ENCODE data around the gene NOD1. TPM values are rescaled to one million over a fixed set of nuclear protein-coding genes. Genes with fewer than 3 reads are reported as not detected.

NOD1 gene
- polyA plus RNA-seq, 2 of the 4 experiments (the other 2 are of a cell fraction) = 4.8 to 6.5 TPM

DNA sequence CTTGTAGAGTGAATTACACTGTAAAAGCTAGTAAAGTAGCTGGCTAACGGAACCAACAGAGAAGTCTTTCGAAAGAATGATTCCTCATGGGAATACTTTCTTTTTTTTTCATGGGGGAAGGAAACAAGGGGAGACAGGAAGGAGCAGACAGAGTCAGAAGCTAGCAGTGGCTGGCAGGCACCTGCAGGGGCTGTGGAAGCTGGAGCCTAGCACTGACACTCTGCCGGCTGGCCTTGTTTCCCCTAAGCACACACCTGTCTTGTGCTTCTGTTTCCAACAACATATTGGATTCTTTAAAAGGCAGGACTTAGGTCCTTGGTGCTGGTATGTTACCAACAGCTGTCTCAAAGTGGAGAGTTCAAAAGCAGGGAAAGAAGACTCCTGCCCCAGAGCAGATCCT is 24.7 kb downstream of the NOD1 start:
- ChIA-PET CTCF (interaction anchor here (1.0 to 1.8 kb wide), 3 partner anchors 15 to 178 kb away, joined by 3 to 4 read pairs (median 4); no protein-coding TSS in a partner anchor), POLR2A (no interaction called here)
- H3K4me2 ChIP-seq = no peak overlapping the region
- no peak for TF ChIP-seq EHMT2 (IDR thresholded peaks at IDR 0.05; ENCODE audit: low read depth)
- ATAC-seq (no peak), FAIRE-seq (no peak), DNase-seq (ENCODE audit: low read depth in 1 of 2, low spot score in 1 of 2) (no peak)
- no peaks in the 10 kb centered on the region for H3K9me3 ChIP-seq
- H3K27ac ChIP-seq = no peak overlapping the region
- WGBS (ENCODE audit: missing lambda C conversion rate) = 89% methylated on average over 3 of the region's 3 CpGs
- no peak overlapping the region for H3K4me3 ChIP-seq
- peaks cover 18% of the 10 kb centered on the region for H3K4me1 ChIP-seq

DNA sequence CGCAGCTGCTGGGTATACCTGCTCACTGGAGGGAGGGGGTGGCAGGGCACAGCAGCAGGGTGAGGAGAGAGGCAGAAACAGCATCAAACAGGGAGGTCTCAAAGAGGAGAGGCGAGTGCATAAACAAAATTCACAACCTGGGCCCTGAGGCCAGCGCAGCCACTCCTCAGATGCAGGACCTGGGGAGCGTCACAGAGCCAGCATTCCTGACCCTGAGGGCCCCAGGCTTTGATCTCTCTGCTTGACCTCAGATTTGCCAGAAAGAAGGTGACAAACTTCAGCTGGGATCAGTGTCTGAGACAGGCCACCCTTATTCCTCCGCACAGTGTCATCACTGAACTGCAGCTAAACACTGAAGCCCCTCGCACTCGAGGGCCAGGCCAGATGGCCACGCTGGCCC is 25.6 kb downstream of the NOD1 start:
- no peak for DNase-seq (ENCODE audit: low read depth in 1 of 2, low spot score in 1 of 2)
- POLR2A ChIA-PET = no interaction called here
- Histone ChIP-seq H3K4me3 (no peak overlapping the region), H3K9me3 (no peaks in the 10 kb centered on the region), H3K4me2 (no peak overlapping the region), H3K4me1 (peaks cover 9% of the 10 kb centered on the region), H3K27ac (no peak overlapping the region)
- TF ChIP-seq CHD4 (IDR thresholded peaks at IDR 0.05; ENCODE audit: borderline replicate concordance) (no peak), TFCP2L1 (CRISPR knock-in tag; IDR thresholded peaks at IDR 0.05) (no peak), EHF (CRISPR knock-in tag; IDR thresholded peaks at IDR 0.05) (no peak)
- TF ChIP-seq, protein P1, sequence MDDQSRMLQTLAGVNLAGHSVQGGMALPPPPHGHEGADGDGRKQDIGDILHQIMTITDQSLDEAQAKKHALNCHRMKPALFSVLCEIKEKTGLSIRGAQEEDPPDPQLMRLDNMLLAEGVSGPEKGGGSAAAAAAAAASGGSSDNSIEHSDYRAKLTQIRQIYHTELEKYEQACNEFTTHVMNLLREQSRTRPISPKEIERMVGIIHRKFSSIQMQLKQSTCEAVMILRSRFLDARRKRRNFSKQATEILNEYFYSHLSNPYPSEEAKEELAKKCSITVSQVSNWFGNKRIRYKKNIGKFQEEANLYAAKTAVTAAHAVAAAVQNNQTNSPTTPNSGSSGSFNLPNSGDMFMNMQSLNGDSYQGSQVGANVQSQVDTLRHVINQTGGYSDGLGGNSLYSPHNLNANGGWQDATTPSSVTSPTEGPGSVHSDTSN (IDR thresholded peaks at IDR 0.05) = no peak
- no peak for FAIRE-seq
- 94% methylated on average over 8 of the region's 8 CpGs for WGBS (ENCODE audit: missing lambda C conversion rate)
- CTCF ChIA-PET = interaction anchor here (1.0 to 1.8 kb wide), 5 partner anchors 8 to 177 kb away, joined by 3 to 4 read pairs (median 3); partner anchors contain the start of gene NOD1
- ATAC-seq = no peak

DNA sequence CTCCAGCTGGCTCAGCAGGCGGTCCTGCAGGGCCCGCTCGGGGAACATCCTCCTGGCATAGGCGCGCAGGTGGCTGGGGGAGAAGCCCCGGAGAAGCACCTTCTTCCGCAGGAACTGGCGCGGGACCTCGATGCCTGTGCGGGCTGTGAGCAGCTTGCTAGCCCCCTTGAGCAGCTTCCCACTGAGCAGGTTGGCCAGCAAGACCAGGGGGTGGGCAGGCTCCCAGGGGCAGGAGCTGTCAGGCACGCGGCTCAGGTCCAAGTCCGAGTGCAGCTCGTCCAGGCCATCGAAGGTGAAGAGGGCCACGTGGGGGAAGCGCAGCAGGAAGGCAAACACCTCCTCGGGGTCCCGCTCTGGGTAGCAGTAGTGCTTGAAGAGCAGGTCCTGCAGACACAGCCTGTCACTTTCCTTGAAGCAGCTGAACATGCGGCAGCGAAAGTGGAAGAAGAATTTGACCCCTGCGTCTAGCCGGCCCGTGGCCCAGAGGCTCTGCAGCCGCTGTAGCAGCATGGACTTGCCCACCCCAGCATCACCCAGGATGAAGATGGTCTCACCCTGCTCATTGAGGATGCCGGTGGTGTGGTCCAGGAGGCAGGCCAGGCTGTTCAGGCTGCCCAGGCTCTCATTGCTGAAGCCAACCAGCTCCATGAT is 26.2 kb downstream of the NOD1 start:
- WGBS (ENCODE audit: missing lambda C conversion rate) = 91% methylated on average over 22 of the region's 27 CpGs

DNA sequence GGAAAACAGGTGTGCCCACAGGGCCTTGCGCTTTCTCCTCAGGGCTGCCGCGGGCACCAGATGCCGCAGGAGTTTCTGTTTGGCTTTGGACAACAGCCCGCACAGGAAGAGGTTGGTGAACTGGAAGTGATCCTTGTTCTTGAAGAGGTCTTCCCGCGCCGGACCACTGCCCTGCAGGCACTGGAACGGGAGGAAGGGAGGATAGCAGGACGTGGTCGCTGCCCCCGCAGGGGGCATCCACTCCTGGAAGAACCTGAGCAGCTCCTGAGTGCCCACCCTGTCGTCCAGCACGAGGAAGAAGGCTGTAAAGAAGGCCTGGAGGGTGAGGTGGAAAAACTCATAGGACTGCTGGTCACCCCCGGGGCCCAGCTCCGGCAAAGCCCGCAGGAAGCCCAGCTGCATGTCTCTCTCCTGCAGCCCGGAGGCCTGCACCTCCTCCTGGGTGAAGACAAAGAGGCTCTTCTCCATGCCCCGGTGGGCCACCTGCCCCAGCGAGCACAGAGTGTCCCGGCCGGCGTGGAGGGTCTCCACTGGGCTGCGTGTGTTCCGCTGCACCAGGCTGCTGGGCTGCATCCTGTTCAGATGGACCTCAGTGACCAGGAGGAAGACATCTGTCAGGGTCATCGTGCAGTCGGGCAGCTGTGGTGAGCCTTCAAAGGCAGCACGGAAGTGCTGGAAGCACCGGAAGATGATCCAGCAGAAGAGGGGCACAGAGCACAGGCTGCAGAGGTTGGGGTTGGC is 26.9 kb downstream of the NOD1 start:
- H3K4me1 ChIP-seq = peaks cover 4% of the 10 kb centered on the region; the same call in 1 of the 3 replicates
- FAIRE-seq (no peak), ATAC-seq (no peak), DNase-seq (ENCODE audit: low read depth in 1 of 2, low spot score in 1 of 2) (no peak)
- no peak for TF ChIP-seq RCOR1 (IDR thresholded peaks at IDR 0.05; ENCODE audit: low read depth, low read length)
- TF ChIP-seq JUNB (IDR thresholded peaks at IDR 0.05) = no peak
- no peak for TF ChIP-seq FOSL2 (IDR thresholded peaks at IDR 0.05)
- no peak for TF ChIP-seq FOSL2 (CRISPR knock-in tag; IDR thresholded peaks at IDR 0.05)
- no peak for TF ChIP-seq TFCP2L1 (CRISPR knock-in tag; IDR thresholded peaks at IDR 0.05)
- no peak for TF ChIP-seq POLR2A (IDR thresholded peaks at IDR 0.05; ENCODE audit: low read length)
- TF ChIP-seq, protein P2, sequence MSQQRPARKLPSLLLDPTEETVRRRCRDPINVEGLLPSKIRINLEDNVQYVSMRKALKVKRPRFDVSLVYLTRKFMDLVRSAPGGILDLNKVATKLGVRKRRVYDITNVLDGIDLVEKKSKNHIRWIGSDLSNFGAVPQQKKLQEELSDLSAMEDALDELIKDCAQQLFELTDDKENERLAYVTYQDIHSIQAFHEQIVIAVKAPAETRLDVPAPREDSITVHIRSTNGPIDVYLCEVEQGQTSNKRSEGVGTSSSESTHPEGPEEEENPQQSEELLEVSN (IDR thresholded peaks at IDR 0.05; ENCODE audit: borderline replicate concordance, low read depth) = no peak
- no peak for TF ChIP-seq CHD4 (IDR thresholded peaks at IDR 0.05; ENCODE audit: borderline replicate concordance)
- TF ChIP-seq, protein P1 (IDR thresholded peaks at IDR 0.05) = no peak
- TF ChIP-seq, protein P3, sequence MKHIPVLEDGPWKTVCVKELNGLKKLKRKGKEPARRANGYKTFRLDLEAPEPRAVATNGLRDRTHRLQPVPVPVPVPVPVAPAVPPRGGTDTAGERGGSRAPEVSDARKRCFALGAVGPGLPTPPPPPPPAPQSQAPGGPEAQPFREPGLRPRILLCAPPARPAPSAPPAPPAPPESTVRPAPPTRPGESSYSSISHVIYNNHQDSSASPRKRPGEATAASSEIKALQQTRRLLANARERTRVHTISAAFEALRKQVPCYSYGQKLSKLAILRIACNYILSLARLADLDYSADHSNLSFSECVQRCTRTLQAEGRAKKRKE (CRISPR knock-in tag; IDR thresholded peaks at IDR 0.05; ENCODE audit: low read depth) = no peak
- no peak for TF ChIP-seq RNF2 (IDR thresholded peaks at IDR 0.05; ENCODE audit: borderline replicate concordance, low read depth)
- TF ChIP-seq ESRRA (IDR thresholded peaks at IDR 0.05; ENCODE audit: borderline replicate concordance, low read length) = no peak
- 92% methylated on average over 28 of the region's 29 CpGs for WGBS (ENCODE audit: missing lambda C conversion rate)
- CTCF ChIA-PET = interaction anchor here (1.3 to 2.5 kb wide), 3 partner anchors 9 to 27 kb away, joined by 3 to 7 read pairs (median 3); partner anchors contain the start of gene NOD1
- H3K27ac ChIP-seq = no peak overlapping the region
- H3K9me3 ChIP-seq = no peaks in the 10 kb centered on the region
- no peak overlapping the region for H3K4me2 ChIP-seq
- POLR2A ChIA-PET = no interaction called here
- H3K4me3 ChIP-seq = no peak overlapping the region

More for the DNA sequence above, 26.2 kb downstream of the NOD1 start:
- FAIRE-seq (no peak), DNase-seq (ENCODE audit: low read depth in 1 of 2, low spot score in 1 of 2) (no peak), ATAC-seq (no peak)
- POLR2A ChIA-PET = no interaction called here
- no peak for TF ChIP-seq ZSCAN20 (CRISPR knock-in tag; IDR thresholded peaks at IDR 0.05)
- TF ChIP-seq RARB (CRISPR knock-in tag; IDR thresholded peaks at IDR 0.05) = no peak
- TF ChIP-seq HEYL (CRISPR knock-in tag; IDR thresholded peaks at IDR 0.05) = no peak
- no peak for TF ChIP-seq NR3C1 (IDR thresholded peaks at IDR 0.05)
- TF ChIP-seq MYC (IDR thresholded peaks at IDR 0.05; ENCODE audit: borderline replicate concordance, low read length) = no peak
- TF ChIP-seq, protein P1 (IDR thresholded peaks at IDR 0.05) = no peak
- no peak for TF ChIP-seq NPAS2 (CRISPR knock-in tag; IDR thresholded peaks at IDR 0.05; ENCODE audit: borderline replicate concordance)
- no peak for TF ChIP-seq POLR2A (IDR thresholded peaks at IDR 0.05; ENCODE audit: low read length)
- no peak for TF ChIP-seq EP300 (IDR thresholded peaks at IDR 0.05)
- H3K4me3 ChIP-seq = no peak overlapping the region
- no peaks in the 10 kb centered on the region for H3K9me3 ChIP-seq
- peaks cover 4% of the 10 kb centered on the region; the same call in 1 of the 3 replicates for H3K4me1 ChIP-seq
- no peak overlapping the region for H3K4me2 ChIP-seq
- CTCF ChIA-PET = interaction anchor here (1.1 to 2.5 kb wide), 4 partner anchors 8 to 26 kb away, joined by 3 to 7 read pairs (median 3); partner anchors contain the start of gene NOD1
- H3K27ac ChIP-seq = no peak overlapping the region

All from A549 (cell line).